Nephron (organoid): ENCODE measurements around the gene SLC38A2.

Source experiments
- H3K27ac Mint-ChIP-seq, 3 experiments: 2 replicates each; pipeline ENCODE4 v1.8.0; 2020; ENCODE audit warnings: mixed read lengths in 3 of 3, mild to moderate bottlenecking in 2 of 3, moderate library complexity in 1 of 3
- H3K27me3 Mint-ChIP-seq: 2 replicates; pipeline ENCODE4 v1.8.0; 2021; ENCODE audit warnings: low read depth, mild to moderate bottlenecking, moderate library complexity, mixed read lengths
- H3K36me3 Mint-ChIP-seq: 2 replicates; pipeline ENCODE4 v1.8.0; 2020; ENCODE audit warnings: low read depth, mixed read lengths
- H3K4me1 Mint-ChIP-seq: 2 replicates; pipeline ENCODE4 v1.8.0; 2020; ENCODE audit warnings: mixed read lengths
- H3K4me3 Mint-ChIP-seq, 3 experiments: 2 replicates each; pipeline ENCODE4 v1.8.0; 2020; ENCODE audit warnings: mild to moderate bottlenecking in 3 of 3, mixed read lengths in 3 of 3, moderate library complexity in 2 of 3
- H3K9me3 Mint-ChIP-seq: 2 replicates; pipeline ENCODE4 v1.8.0; 2020; ENCODE audit warnings: mixed read lengths
- CTCF ChIP-seq, 3 experiments: fragments of 200-600 bp; sonication (generic); IDR thresholded peaks; one replicate each; pipeline ENCODE4 v1.5.0; 2021; ENCODE audit warnings: antibody characterized with exemption in 3 of 3; ENCODE audit not compliant: unreplicated experiment in 3 of 3

SLC38A2 gene

DNA sequence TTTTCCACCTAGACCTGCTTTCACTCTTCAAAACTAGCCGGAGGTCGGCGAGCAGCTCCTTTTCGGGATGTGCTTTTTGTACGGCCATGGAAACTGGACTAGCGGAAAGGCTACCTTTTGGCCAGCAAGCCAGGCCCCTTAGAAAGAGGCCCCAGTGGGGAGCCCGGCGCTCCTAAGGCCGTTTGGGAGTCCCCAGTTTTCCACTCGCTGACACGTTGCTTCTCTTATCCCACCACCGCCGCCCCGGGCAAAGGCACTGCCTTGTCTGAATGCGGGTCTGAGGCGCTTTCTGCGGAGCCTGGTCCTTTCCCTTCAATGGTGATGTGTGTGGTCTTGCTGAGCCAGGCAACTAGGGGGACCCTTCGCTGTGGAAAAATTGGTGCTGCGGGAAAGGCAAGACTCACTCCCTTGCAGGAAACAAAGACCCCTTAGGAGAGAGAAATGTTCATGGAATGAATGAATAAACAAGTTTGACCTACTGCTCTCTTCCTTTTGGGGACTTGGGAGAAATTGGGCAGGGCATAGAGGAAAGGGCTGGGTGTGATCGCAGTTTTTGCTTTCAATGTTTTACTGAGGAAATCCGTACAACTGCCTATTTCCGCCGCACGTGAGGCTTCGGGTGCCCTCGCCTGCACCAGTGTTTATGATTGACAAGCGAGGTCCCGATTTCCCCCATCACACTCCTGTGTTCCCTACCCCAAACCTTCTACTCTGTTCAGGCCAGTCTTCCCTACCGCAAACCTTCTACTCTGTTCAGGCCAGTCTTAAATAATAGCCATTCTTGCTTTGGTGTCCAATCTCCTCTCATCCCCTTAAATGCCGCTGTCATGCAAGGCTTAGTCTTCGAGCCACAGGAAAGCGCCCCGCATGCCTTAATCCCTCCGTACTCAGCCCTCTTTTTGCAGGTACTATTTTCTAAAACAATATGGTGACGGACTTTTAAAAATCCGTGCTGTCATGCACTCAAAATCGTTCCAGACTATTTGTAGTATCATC lies 1.0 kb upstream of the SLC38A2 start:
- peaks cover 3% of the 10 kb centered on the region for H3K27me3 Mint-ChIP-seq
- peak overlapping the region; percentile 95 to 99 (median 97) for H3K4me3 Mint-ChIP-seq
- H3K36me3 Mint-ChIP-seq, result peaks cover 24% of the 10 kb centered on the region
- no peaks in the 10 kb centered on the region for H3K9me3 Mint-ChIP-seq
- TF ChIP-seq CTCF (IDR thresholded peaks at IDR 0.05; ENCODE audit: unreplicated experiment in 3 of 3), result peak in 2 of 3 experiments; percentile 13 to 31
- H3K27ac Mint-ChIP-seq, result peak overlapping the region; percentile 97 to 99 (median 98)
- peaks cover 28% of the 10 kb centered on the region for H3K4me1 Mint-ChIP-seq

DNA sequence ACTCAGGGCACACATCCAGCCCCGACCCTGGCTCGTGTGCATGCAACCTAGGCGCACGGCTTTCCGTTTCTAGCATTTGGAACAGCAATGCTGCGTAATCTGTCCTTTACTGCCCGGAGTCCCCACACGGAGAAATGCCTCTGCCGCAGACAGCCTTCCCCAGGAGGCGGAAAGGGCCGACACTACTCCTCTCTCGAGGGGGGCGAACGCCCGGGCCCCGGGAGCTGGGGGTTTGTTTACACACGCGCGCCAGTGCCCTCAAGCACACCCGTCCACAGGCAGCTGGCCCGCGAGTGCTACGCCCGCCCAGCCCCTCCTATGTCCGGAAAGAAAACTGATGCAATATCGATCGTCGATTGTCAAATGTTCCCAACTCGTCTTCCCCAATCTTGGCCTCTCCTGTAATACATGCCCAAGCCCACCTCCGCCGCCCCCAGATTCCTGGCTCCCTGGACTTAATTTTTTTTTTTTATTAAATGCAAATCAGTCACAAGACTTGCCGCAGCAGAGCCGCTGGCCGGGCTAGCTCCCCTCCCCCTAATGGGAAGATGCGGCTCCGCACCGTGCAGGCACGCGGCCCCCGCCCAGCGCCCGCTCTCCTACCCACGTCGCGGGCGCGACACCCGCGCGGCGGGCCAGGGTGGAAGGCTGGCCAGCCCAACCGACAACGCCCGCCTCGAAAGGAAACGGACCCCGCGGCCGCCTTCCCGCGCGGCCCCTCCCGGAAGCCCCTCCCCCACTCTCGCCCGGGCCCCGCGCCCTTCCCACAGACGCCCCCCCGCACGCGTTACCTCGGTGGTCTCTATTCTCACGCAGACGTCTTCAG lies 642 bp downstream of the SLC38A2 start:
- Mint-ChIP-seq H3K4me1 (peaks cover 45% of the 10 kb centered on the region), H3K27me3 (no peaks in the 10 kb centered on the region), H3K4me3 (peak overlapping the region; percentile 95 to 99 (median 97)), H3K9me3 (no peaks in the 10 kb centered on the region), H3K36me3 (peaks cover 40% of the 10 kb centered on the region), H3K27ac (peak overlapping the region; percentile 97 to 99 (median 99))
- no peak for TF ChIP-seq CTCF (IDR thresholded peaks at IDR 0.05; ENCODE audit: unreplicated experiment in 3 of 3)

- H3K4me3 Mint-ChIP-seq, result peak overlapping the region; percentile 95 to 99 (median 97)
- H3K9me3 Mint-ChIP-seq, result no peaks in the 10 kb centered on the region
- H3K4me1 Mint-ChIP-seq, result peaks cover 50% of the 10 kb centered on the region
- H3K36me3 Mint-ChIP-seq, result peaks cover 47% of the 10 kb centered on the region
- H3K27me3 Mint-ChIP-seq, result no peaks in the 10 kb centered on the region
- peak in 1 of 3 experiments; percentile 21 for TF ChIP-seq CTCF (IDR thresholded peaks at IDR 0.05; ENCODE audit: unreplicated experiment in 3 of 3)
- H3K27ac Mint-ChIP-seq, result peak overlapping the region; percentile 97 to 99 (median 99)
Observed at GRCh38 chr12:46370792-46371717, 1.5 kb downstream of the SLC38A2 start.

DNA sequence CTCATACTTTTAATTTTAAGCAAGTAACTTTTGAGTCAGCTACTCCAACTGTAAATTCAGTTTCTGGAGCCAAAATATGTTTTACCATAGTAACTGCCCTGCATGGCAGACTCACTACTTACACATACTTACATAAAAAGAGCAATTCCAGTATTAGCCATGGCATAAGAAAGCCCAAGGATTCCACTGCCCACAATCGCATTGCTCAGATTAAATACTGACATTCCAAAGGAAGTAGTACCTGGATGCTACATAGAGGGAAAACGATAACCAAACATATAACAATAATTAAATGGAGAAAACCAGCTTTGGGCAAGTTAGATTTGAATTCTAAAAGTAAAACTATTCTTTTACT lies 2.2 kb downstream of the SLC38A2 start:
- Mint-ChIP-seq H3K27me3 (no peaks in the 10 kb centered on the region), H3K4me1 (peaks cover 57% of the 10 kb centered on the region), H3K36me3 (peaks cover 54% of the 10 kb centered on the region), H3K27ac (peak overlapping the region; percentile 97 to 99 (median 99)), H3K9me3 (no peaks in the 10 kb centered on the region), H3K4me3 (peak overlapping the region; percentile 95 to 99 (median 97))
- TF ChIP-seq CTCF (IDR thresholded peaks at IDR 0.05; ENCODE audit: unreplicated experiment in 3 of 3), result no peak
